Measurements from ENCODE around the gene SLC6A8. TPM values are rescaled to one million over a fixed set of nuclear protein-coding genes. Genes with fewer than 3 reads are reported as not detected.
"Not testable (repeated sequence)": the region's sequence is repeated elsewhere in the genome, so short reads cannot be mapped to it uniquely, and the experiment has no call there.

The SLC6A8 gene
- total RNA-seq, 1 experiment from 2014 or later, result 45.3 TPM

- H3K9me3 ChIP-seq (ENCODE audit: low read length), result no peaks in the 10 kb centered on the region
- POLR2A ChIA-PET (ENCODE audit: unreplicated experiment), result no interaction called here
- H3K27ac ChIP-seq (ENCODE audit: low read length), result no peak overlapping the region
- no peaks in the 10 kb centered on the region for H3K9me2 ChIP-seq (replicated peaks; ENCODE audit: low read length)
- H3K4me1 ChIP-seq (ENCODE audit: insufficient read depth, low read length), result no peaks in the 10 kb centered on the region
- no TSS peak for BruUV-seq (replicated peaks)
- H3K9ac ChIP-seq (ENCODE audit: low read length), result no peak overlapping the region
- no peaks in the 10 kb centered on the region for H3K27me3 ChIP-seq (ENCODE audit: low read length)
- H3K4me2 ChIP-seq (ENCODE audit: low read length), result no peak overlapping the region
- no peaks in the 10 kb centered on the region for H4K20me1 ChIP-seq (ENCODE audit: low read length)
- no peak for ATAC-seq
- no peaks in the 10 kb centered on the region; the same call in 1 of the 2 replicates for H3K36me3 ChIP-seq (ENCODE audit: low read depth, low read length)
- no peak overlapping the region for H2AFZ ChIP-seq (ENCODE audit: low read length)
- H3F3A ChIP-seq (ENCODE audit: low read length, unreplicated experiment), result no peaks in the 10 kb centered on the region
- no peak for TF ChIP-seq CTCF (conservative IDR thresholded peaks at IDR 0.05; ENCODE audit: low read depth, low read length)
- TF ChIP-seq EZH2 (IDR thresholded peaks at IDR 0.05; ENCODE audit: low read length, unreplicated experiment), result no peak
- no peak for TF ChIP-seq EZH2phosphoT487 (IDR thresholded peaks at IDR 0.05; ENCODE audit: borderline replicate concordance, low read length)
- DNase-seq, result no peak
- H3K4me3 ChIP-seq (ENCODE audit: low read length), result no peak overlapping the region
- CTCF ChIA-PET, result no interaction called here
- no peaks in the 10 kb centered on the region for H3K79me2 ChIP-seq (ENCODE audit: low read length)
- intact Hi-C loops (cut with micrococcal nuclease), result no loop called here
These were observed 10.5 kb downstream of the SLC6A8 start for GRCh38 chrX:153697924-153698865.

GRCh38 chrX:153699210-153699783, 11.6 kb downstream of the SLC6A8 start:
- H3K36me3 ChIP-seq (ENCODE audit: low read depth, low read length); CTCF ChIA-PET; intact Hi-C loops (cut with micrococcal nuclease): not testable (repeated sequence)

GRCh38 chrX:153699784-153700371, 12.2 kb downstream of the SLC6A8 start:
- H3K4me3 ChIP-seq (ENCODE audit: low read length); H3K9me3 ChIP-seq (ENCODE audit: low read length); H2AFZ ChIP-seq (ENCODE audit: low read length); BruUV-seq (replicated peaks); DNase-seq; POLR2A ChIA-PET (ENCODE audit: unreplicated experiment); H4K20me1 ChIP-seq (ENCODE audit: low read length); H3K4me2 ChIP-seq (ENCODE audit: low read length); CTCF ChIA-PET; intact Hi-C loops (cut with micrococcal nuclease); H3K27me3 ChIP-seq (ENCODE audit: low read length); H3K36me3 ChIP-seq (ENCODE audit: low read depth, low read length); H3K9ac ChIP-seq (ENCODE audit: low read length); H3K9me2 ChIP-seq (replicated peaks; ENCODE audit: low read length); H3K79me2 ChIP-seq (ENCODE audit: low read length); H3F3A ChIP-seq (ENCODE audit: low read length, unreplicated experiment); H3K4me1 ChIP-seq (ENCODE audit: insufficient read depth, low read length); ATAC-seq; H3K27ac ChIP-seq (ENCODE audit: low read length): not testable (repeated sequence)

More at GRCh38 chrX:153699210-153699783, 11.6 kb downstream of the SLC6A8 start:
- H2AFZ ChIP-seq (ENCODE audit: low read length); H3K9ac ChIP-seq (ENCODE audit: low read length); H3K9me2 ChIP-seq (replicated peaks; ENCODE audit: low read length); POLR2A ChIA-PET (ENCODE audit: unreplicated experiment); BruUV-seq (replicated peaks); H4K20me1 ChIP-seq (ENCODE audit: low read length); H3K79me2 ChIP-seq (ENCODE audit: low read length); H3K4me1 ChIP-seq (ENCODE audit: insufficient read depth, low read length); H3F3A ChIP-seq (ENCODE audit: low read length, unreplicated experiment); DNase-seq; H3K4me3 ChIP-seq (ENCODE audit: low read length); ATAC-seq; H3K4me2 ChIP-seq (ENCODE audit: low read length); H3K27ac ChIP-seq (ENCODE audit: low read length); H3K27me3 ChIP-seq (ENCODE audit: low read length); H3K9me3 ChIP-seq (ENCODE audit: low read length): not testable (repeated sequence)
